Keratinocyte (primary cell): Measurements from ENCODE around the gene KIF25.

Experiments
- CTCF ChIP-seq, 3 experiments: IDR thresholded peaks in 1 of 3; conservative IDR thresholded peaks in 1 of 3; optimal IDR thresholded peaks in 1 of 3; 2 replicates in 2 of 3; 3 replicates in 1 of 3; pipeline versions ENCODE3 to v1.5.1; 2011; ENCODE audit warnings: low read length in 3 of 3, mild to moderate bottlenecking in 3 of 3, moderate library complexity in 2 of 3, control low read depth in 1 of 3, inconsistent platforms in 1 of 3; ENCODE audit not compliant: insufficient read depth in 2 of 3; ENCODE audit errors: extremely low read depth in 1 of 3
- EZH2 ChIP-seq: IDR thresholded peaks from one replicate; pipeline ENCODE4 v1.6.1; 2012; ENCODE audit warnings: inconsistent platforms, mild to moderate bottlenecking, low read length, moderate library complexity

- TF ChIP-seq CTCF (optimal IDR thresholded peaks at IDR 0.05 in 1 of 3, IDR thresholded peaks at IDR 0.05 in 1 of 3, conservative IDR thresholded peaks at IDR 0.05 in 1 of 3; ENCODE audit: extremely low read depth in 1 of 3, insufficient read depth in 2 of 3, low read length in 3 of 3) (no peak), EZH2 (no peak)
Measured at GRCh38 chr6:167997642-167998041, at the start of gene KIF25.
